ENCODE data around the gene NR2F1-AS1. TPM values are rescaled to one million over a fixed set of nuclear protein-coding genes. Genes with fewer than 3 reads are reported as not detected.
A peak's percentile ranks its signal among the peaks of the same experiment; 100 is the strongest.

Gene NR2F1-AS1
- total and polyA plus RNA-seq, 2 experiments from 2014 or later, result 0.59 to 4.5 TPM

DNA sequence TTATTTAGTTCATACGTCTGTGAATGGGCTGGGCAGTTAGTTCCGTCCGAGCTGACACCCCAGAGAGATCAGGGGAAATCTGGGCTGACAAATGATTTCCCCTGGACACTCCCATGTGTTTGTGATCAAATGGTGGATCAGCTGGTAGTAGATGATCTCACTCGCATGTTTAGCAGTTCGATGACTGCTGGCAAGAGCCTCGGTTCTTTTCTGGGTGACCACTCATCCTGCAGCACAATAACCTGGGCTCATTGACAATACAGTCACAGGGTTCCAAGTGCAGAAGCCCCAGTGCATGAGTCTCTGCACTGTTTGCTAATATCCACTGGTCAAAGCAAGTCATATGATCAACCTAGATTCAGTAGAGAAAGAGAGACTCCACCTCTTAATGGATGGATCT is 155.9 kb downstream of the NR2F1-AS1 start:
- H3K27ac ChIP-seq (ENCODE audit: low read depth), result no peak overlapping the region
- no peak for DNase-seq (ENCODE audit: low spot score)

More for the DNA sequence above, 155.9 kb downstream of the NR2F1-AS1 start:
- Mint-ChIP-seq H3K27ac (no peak overlapping the region), H3K4me3 (no peak overlapping the region), H3K9me3 (no peaks in the 10 kb centered on the region; the same call in 2 of the 3 replicates), H3K4me1 (peaks cover 66% of the 10 kb centered on the region), H3K36me3 (ENCODE audit: low read depth) (no peaks in the 10 kb centered on the region), H3K27me3 (ENCODE audit: insufficient read depth, low read depth, poor library complexity) (peaks cover 5% of the 10 kb centered on the region)
- H3K4me2 ChIP-seq, result no peak overlapping the region
- no peaks in the 10 kb centered on the region for H3K36me3 ChIP-seq (ENCODE audit: insufficient read depth)
- peaks cover 3% of the 10 kb centered on the region; the same call in 1 of the 2 replicates for H3F3A ChIP-seq (replicated peaks; ENCODE audit: low read depth)
- no peak overlapping the region for H3K4me3 ChIP-seq
- H3K4me1 ChIP-seq (ENCODE audit: insufficient read depth), result peaks cover 48% of the 10 kb centered on the region
- H3K27me3 ChIP-seq (ENCODE audit: insufficient read depth), result no peaks in the 10 kb centered on the region
- TF ChIP-seq REST (IDR thresholded peaks at IDR 0.05; ENCODE audit: unreplicated experiment), result no peak
- no peak for TF ChIP-seq NANOG (IDR thresholded peaks at IDR 0.05; ENCODE audit: borderline replicate concordance)
- no peak for TF ChIP-seq ZNF114 (CRISPR knock-in tag; IDR thresholded peaks at IDR 0.05)
- TF ChIP-seq, protein P1, sequence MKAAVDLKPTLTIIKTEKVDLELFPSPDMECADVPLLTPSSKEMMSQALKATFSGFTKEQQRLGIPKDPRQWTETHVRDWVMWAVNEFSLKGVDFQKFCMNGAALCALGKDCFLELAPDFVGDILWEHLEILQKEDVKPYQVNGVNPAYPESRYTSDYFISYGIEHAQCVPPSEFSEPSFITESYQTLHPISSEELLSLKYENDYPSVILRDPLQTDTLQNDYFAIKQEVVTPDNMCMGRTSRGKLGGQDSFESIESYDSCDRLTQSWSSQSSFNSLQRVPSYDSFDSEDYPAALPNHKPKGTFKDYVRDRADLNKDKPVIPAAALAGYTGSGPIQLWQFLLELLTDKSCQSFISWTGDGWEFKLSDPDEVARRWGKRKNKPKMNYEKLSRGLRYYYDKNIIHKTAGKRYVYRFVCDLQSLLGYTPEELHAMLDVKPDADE (IDR thresholded peaks at IDR 0.05), result no peak
- no peak for TF ChIP-seq ZNF331 (CRISPR knock-in tag; IDR thresholded peaks at IDR 0.05; ENCODE audit: low read depth)
- no peak for TF ChIP-seq EZH2phosphoT487 (IDR thresholded peaks at IDR 0.05; ENCODE audit: unreplicated experiment)
- no peak for TF ChIP-seq POLR2AphosphoS5 (IDR thresholded peaks at IDR 0.05; ENCODE audit: low read depth)
- TF ChIP-seq CREB1 (CRISPR knock-in tag; IDR thresholded peaks at IDR 0.05; ENCODE audit: low read depth), result no peak
- TF ChIP-seq STAT1 (IDR thresholded peaks at IDR 0.05; ENCODE audit: unreplicated experiment), result no peak
- no peak for TF ChIP-seq EZH2 (IDR thresholded peaks at IDR 0.05; ENCODE audit: low read depth, unreplicated experiment)
- TF ChIP-seq JUNB (IDR thresholded peaks at IDR 0.05; ENCODE audit: unreplicated experiment), result no peak
- TF ChIP-seq, protein P2, sequence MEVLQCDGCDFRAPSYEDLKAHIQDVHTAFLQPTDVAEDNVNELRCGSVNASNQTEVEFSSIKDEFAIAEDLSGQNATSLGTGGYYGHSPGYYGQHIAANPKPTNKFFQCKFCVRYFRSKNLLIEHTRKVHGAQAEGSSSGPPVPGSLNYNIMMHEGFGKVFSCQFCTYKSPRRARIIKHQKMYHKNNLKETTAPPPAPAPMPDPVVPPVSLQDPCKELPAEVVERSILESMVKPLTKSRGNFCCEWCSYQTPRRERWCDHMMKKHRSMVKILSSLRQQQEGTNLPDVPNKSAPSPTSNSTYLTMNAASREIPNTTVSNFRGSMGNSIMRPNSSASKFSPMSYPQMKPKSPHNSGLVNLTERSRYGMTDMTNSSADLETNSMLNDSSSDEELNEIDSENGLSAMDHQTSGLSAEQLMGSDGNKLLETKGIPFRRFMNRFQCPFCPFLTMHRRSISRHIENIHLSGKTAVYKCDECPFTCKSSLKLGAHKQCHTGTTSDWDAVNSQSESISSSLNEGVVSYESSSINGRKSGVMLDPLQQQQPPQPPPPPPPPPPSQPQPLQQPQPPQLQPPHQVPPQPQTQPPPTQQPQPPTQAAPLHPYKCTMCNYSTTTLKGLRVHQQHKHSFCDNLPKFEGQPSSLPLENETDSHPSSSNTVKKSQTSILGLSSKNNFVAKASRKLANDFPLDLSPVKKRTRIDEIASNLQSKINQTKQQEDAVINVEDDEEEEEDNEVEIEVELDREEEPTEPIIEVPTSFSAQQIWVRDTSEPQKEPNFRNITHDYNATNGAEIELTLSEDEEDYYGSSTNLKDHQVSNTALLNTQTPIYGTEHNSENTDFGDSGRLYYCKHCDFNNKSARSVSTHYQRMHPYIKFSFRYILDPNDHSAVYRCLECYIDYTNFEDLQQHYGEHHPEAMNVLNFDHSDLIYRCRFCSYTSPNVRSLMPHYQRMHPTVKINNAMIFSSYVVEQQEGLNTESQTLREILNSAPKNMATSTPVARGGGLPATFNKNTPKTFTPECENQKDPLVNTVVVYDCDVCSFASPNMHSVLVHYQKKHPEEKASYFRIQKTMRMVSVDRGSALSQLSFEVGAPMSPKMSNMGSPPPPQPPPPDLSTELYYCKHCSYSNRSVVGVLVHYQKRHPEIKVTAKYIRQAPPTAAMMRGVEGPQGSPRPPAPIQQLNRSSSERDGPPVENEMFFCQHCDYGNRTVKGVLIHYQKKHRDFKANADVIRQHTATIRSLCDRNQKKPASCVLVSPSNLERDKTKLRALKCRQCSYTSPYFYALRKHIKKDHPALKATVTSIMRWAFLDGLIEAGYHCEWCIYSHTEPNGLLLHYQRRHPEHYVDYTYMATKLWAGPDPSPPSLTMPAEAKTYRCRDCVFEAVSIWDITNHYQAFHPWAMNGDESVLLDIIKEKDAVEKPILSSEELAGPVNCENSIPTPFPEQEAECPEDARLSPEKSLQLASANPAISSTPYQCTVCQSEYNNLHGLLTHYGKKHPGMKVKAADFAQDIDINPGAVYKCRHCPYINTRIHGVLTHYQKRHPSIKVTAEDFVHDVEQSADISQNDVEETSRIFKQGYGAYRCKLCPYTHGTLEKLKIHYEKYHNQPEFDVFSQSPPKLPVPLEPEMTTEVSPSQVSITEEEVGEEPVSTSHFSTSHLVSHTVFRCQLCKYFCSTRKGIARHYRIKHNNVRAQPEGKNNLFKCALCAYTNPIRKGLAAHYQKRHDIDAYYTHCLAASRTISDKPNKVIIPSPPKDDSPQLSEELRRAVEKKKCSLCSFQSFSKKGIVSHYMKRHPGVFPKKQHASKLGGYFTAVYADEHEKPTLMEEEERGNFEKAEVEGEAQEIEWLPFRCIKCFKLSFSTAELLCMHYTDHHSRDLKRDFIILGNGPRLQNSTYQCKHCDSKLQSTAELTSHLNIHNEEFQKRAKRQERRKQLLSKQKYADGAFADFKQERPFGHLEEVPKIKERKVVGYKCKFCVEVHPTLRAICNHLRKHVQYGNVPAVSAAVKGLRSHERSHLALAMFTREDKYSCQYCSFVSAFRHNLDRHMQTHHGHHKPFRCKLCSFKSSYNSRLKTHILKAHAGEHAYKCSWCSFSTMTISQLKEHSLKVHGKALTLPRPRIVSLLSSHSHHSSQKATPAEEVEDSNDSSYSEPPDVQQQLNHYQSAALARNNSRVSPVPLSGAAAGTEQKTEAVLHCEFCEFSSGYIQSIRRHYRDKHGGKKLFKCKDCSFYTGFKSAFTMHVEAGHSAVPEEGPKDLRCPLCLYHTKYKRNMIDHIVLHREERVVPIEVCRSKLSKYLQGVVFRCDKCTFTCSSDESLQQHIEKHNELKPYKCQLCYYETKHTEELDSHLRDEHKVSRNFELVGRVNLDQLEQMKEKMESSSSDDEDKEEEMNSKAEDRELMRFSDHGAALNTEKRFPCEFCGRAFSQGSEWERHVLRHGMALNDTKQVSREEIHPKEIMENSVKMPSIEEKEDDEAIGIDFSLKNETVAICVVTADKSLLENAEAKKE (CRISPR knock-in tag; IDR thresholded peaks at IDR 0.05), result no peak
- TF ChIP-seq, protein P3, sequence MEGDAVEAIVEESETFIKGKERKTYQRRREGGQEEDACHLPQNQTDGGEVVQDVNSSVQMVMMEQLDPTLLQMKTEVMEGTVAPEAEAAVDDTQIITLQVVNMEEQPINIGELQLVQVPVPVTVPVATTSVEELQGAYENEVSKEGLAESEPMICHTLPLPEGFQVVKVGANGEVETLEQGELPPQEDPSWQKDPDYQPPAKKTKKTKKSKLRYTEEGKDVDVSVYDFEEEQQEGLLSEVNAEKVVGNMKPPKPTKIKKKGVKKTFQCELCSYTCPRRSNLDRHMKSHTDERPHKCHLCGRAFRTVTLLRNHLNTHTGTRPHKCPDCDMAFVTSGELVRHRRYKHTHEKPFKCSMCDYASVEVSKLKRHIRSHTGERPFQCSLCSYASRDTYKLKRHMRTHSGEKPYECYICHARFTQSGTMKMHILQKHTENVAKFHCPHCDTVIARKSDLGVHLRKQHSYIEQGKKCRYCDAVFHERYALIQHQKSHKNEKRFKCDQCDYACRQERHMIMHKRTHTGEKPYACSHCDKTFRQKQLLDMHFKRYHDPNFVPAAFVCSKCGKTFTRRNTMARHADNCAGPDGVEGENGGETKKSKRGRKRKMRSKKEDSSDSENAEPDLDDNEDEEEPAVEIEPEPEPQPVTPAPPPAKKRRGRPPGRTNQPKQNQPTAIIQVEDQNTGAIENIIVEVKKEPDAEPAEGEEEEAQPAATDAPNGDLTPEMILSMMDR (conservative IDR thresholded peaks at IDR 0.05; ENCODE audit: low read depth in 2 of 2), result no peak
- no peaks in the 10 kb centered on the region for H3K79me2 ChIP-seq (replicated peaks; ENCODE audit: insufficient read depth)
- no peak for ATAC-seq
- no peaks in the 10 kb centered on the region for H3K9me2 ChIP-seq (ENCODE audit: insufficient read depth)
- no peaks in the 10 kb centered on the region for H4K20me1 ChIP-seq (replicated peaks; ENCODE audit: insufficient read depth)
- 0 out of 2 replicates have a peak overlapping the region, but pooled peaks have one; percentile 8 for H2AFZ ChIP-seq
